SK-N-SH (cell line): Measurements from ENCODE around the gene SCARF2. TPM values are rescaled to one million over a fixed set of nuclear protein-coding genes. Genes with fewer than 3 reads are reported as not detected.

Experiments
- CTCF ChIA-PET: fragments of 300-600, 350-600 bp; formaldehyde crosslinking; extraction: SDS; loops from one replicate; lab custom pipeline; 2021; lab: Yijun Ruan, JAX
- POLR2A ChIA-PET: fragments of 350-600 bp; sonication (Branson Sonifier 250); formaldehyde crosslinking; extraction: SDS; loops from one replicate; lab custom pipeline; 2020; ENCODE audit warnings: antibody characterized with exemption, inconsistent platforms; lab: Yijun Ruan, JAX
- DNase-seq: peaks from one replicate; pipeline ENCODE4 v3.0.0; 2012
- H2AFZ ChIP-seq: fragments of 200-600 bp; sonication (generic); 2 replicates; pipeline ENCODE4 v1.8.1; 2016; ENCODE audit warnings: antibody characterized with exemption, mild to moderate bottlenecking, low read depth
- H3F3A ChIP-seq: fragments of 200-600 bp; sonication (generic); replicated peaks from 2 replicates; pipeline ENCODE3; 2016; ENCODE audit warnings: antibody characterized with exemption, mild to moderate bottlenecking; ENCODE audit not compliant: insufficient read depth
- H3K27ac ChIP-seq, 2 experiments: fragments of 200-500 bp in 1 of 2; fragments of 200-600 bp in 1 of 2; sonication (Bioruptor generic) in 1 of 2; sonication (generic), shearing (Covaris generic) in 1 of 2; 2 replicates each; pipeline versions ENCODE4 v1.5.1 to v1.6.1; 2014 to 2016; ENCODE audit warnings: low read depth in 2 of 2, inconsistent platforms in 1 of 2, low read length in 1 of 2, mild to moderate bottlenecking in 1 of 2, mixed read lengths in 1 of 2
- H3K27me3 ChIP-seq: fragments of 200-600 bp; sonication (generic), shearing (Covaris generic); 2 replicates; pipeline ENCODE4 v1.6.1; 2016; ENCODE audit warnings: mixed run types; ENCODE audit not compliant: insufficient read depth
- H3K36me3 ChIP-seq, 2 experiments: fragments of 200-500 bp in 1 of 2; fragments of 200-600 bp in 1 of 2; sonication (Bioruptor generic) in 1 of 2; sonication (generic) in 1 of 2; replicated peaks in 1 of 2; 2 replicates each; pipeline versions ENCODE3 to v1.5.1; 2014 to 2016; ENCODE audit warnings: low read length in 1 of 2, mild to moderate bottlenecking in 1 of 2; ENCODE audit not compliant: insufficient read depth in 2 of 2, control insufficient read depth in 1 of 2
- H3K4me1 ChIP-seq, 2 experiments: fragments of 200-500 bp in 1 of 2; fragments of 200-600 bp in 1 of 2; sonication (Bioruptor generic) in 1 of 2; sonication (generic), shearing (Covaris generic) in 1 of 2; 2 replicates each; pipeline versions ENCODE4 v1.5.1 to v1.6.1; 2014 to 2016; ENCODE audit warnings: low read depth in 1 of 2, low read length in 1 of 2, mixed run types in 1 of 2; ENCODE audit not compliant: insufficient read depth in 2 of 2, control insufficient read depth in 1 of 2
- H3K4me2 ChIP-seq: fragments of 200-600 bp; sonication (generic), shearing (Covaris generic); 2 replicates; pipeline ENCODE4 v1.6.1; 2017; ENCODE audit warnings: mixed run types
- H3K4me3 ChIP-seq, 2 experiments: fragments of 200-500 bp in 1 of 2; fragments of 200-600 bp in 1 of 2; sonication (Bioruptor generic) in 1 of 2; sonication (generic), shearing (Covaris generic) in 1 of 2; 2 replicates each; pipeline versions ENCODE4 v1.5.1 to v1.8.1; 2014 to 2016; ENCODE audit warnings: low read depth in 2 of 2, inconsistent platforms in 1 of 2, low read length in 1 of 2, mild to moderate bottlenecking in 1 of 2, mixed read lengths in 1 of 2, moderate library complexity in 1 of 2
- H3K79me2 ChIP-seq: fragments of 200-600 bp; sonication (generic); 2 replicates; pipeline ENCODE4 v1.8.1; 2017; ENCODE audit warnings: mild to moderate bottlenecking; ENCODE audit not compliant: insufficient read depth
- H3K9ac ChIP-seq: fragments of 200-600 bp; sonication (generic); 2 replicates; pipeline ENCODE4 v1.6.1; 2017; ENCODE audit warnings: mixed run types
- H3K9me2 ChIP-seq: fragments of 200-600 bp; sonication (generic); 2 replicates; pipeline ENCODE4 v1.6.1; 2017; ENCODE audit warnings: mixed run types
- H3K9me3 ChIP-seq: fragments of 200-600 bp; sonication (generic); 2 replicates; pipeline ENCODE4 v1.6.1; 2017; ENCODE audit warnings: mixed run types, mild to moderate bottlenecking, moderate library complexity
- H4K20me1 ChIP-seq: fragments of 200-600 bp; sonication (generic); 2 replicates; pipeline ENCODE4 v1.6.1; 2017; ENCODE audit warnings: mild to moderate bottlenecking, mixed run types; ENCODE audit not compliant: insufficient read depth
- ELF1 ChIP-seq: IDR thresholded peaks from 2 replicates; pipeline ENCODE4 v1.4.0; 2012
- EP300 ChIP-seq, 2 experiments: IDR thresholded peaks; 2 replicates each; pipeline versions ENCODE4 v1.4.0 to v1.6.1; 2012; ENCODE audit warnings: borderline replicate concordance in 1 of 2, low read depth in 1 of 2, low read length in 1 of 2
- EZH2phosphoT487 ChIP-seq: fragments of 200-600 bp; sonication (generic); IDR thresholded peaks from 2 replicates; pipeline ENCODE4 v1.6.1; 2017; ENCODE audit warnings: low read depth, mixed run types, mild to moderate bottlenecking, antibody characterized with exemption, moderate library complexity, borderline replicate concordance
- FOSL2 ChIP-seq: IDR thresholded peaks from 2 replicates; pipeline ENCODE4 v1.4.0; 2012; ENCODE audit warnings: low read depth, mild to moderate bottlenecking, moderate library complexity, borderline replicate concordance
- GABPA ChIP-seq: IDR thresholded peaks from 2 replicates; pipeline ENCODE4 v1.4.0; 2012; ENCODE audit warnings: low read depth, mild to moderate bottlenecking
- IRF3 ChIP-seq: fragments of 150-350 bp; IDR thresholded peaks from 2 replicates; pipeline ENCODE4 v1.6.1; 2016; ENCODE audit warnings: mild to moderate bottlenecking, low read depth, low read length
- JUND ChIP-seq: IDR thresholded peaks from 2 replicates; pipeline ENCODE4 v1.4.0; 2012
- NFIC ChIP-seq: IDR thresholded peaks from 2 replicates; pipeline ENCODE4 v1.4.0; 2012; ENCODE audit warnings: borderline replicate concordance
- NRF1 ChIP-seq: IDR thresholded peaks from 2 replicates; pipeline ENCODE4 v1.6.1; 2012; ENCODE audit warnings: low read depth, mild to moderate bottlenecking, low read length
- POLR2AphosphoS5 ChIP-seq: IDR thresholded peaks from 2 replicates; pipeline ENCODE4 v1.6.1; 2012; ENCODE audit warnings: low read depth, low read length
- RCOR1 ChIP-seq: fragments of 150-350 bp; IDR thresholded peaks from 2 replicates; pipeline ENCODE4 v1.6.1; 2017; ENCODE audit warnings: antibody characterized with exemption, low read length
- REST ChIP-seq: IDR thresholded peaks from 2 replicates; pipeline ENCODE4 v1.6.1; 2012; ENCODE audit warnings: mild to moderate bottlenecking, low read depth, low read length, moderate library complexity
- SIN3A ChIP-seq: IDR thresholded peaks from 2 replicates; pipeline ENCODE4 v1.6.1; 2012; ENCODE audit warnings: low read depth, mild to moderate bottlenecking, low read length, moderate library complexity, borderline replicate concordance
- WGBS: methylation state at CpG from one replicate; pipeline ENCODE4 v1.1.6; 2017; ENCODE audit warnings: low lambda C conversion rate; 5-methylcytosine and 5-hydroxymethylcytosine counted together
- polyA plus RNA-seq, 3 experiments: library from polyadenylated mRNA; depleted of rRNA; stranded (reverse); fragments of >200 nt; gene quantifications; 2 replicates each; pipeline ENCODE4 v1.2.3, GENCODE V29; 2012
- TF ChIP-seq, protein P1 (sequence below): IDR thresholded peaks from 2 replicates; pipeline ENCODE4 v1.4.0; 2012; ENCODE audit warnings: low read depth, borderline replicate concordance
- TF ChIP-seq, protein P2 (sequence below): IDR thresholded peaks from 2 replicates; pipeline ENCODE4; 2012
- TF ChIP-seq, protein P3 (sequence below): fragments of 150-350 bp; IDR thresholded peaks from 2 replicates; pipeline ENCODE4 v1.6.1; 2017; ENCODE audit warnings: antibody characterized with exemption, low read length, low read depth, borderline replicate concordance

SCARF2 gene
- polyA plus RNA-seq, 1 of the 3 experiments (the other 2 are of a cell fraction): 49.0 TPM

GRCh38 chr22:20442485-20443284 lies 5.1 kb upstream of the SCARF2 start:
- ChIA-PET POLR2A (no interaction called here), CTCF (no interaction called here)
- Histone ChIP-seq H3K9ac (no peak overlapping the region), H3K79me2 (no peaks in the 10 kb centered on the region), H3K9me2 (no peaks in the 10 kb centered on the region), H3K4me2 (no peak overlapping the region), H3F3A (peaks cover 7% of the 10 kb centered on the region), H2AFZ (no peak overlapping the region), H3K27ac (no peak overlapping the region), H4K20me1 (no peaks in the 10 kb centered on the region), H3K27me3 (no peaks in the 10 kb centered on the region), H3K36me3 (peaks cover 7 to 9% of the 10 kb centered on the region in 2 experiments), H3K9me3 (no peaks in the 10 kb centered on the region), H3K4me3 (no peak overlapping the region), H3K4me1 (peaks cover 7 to 12% of the 10 kb centered on the region in 2 experiments; a peak in 2 of 4 replicates)
- DNase-seq: no peak
- WGBS: 84% methylated on average over 7 of the region's 7 CpGs
- TF ChIP-seq EP300 (IDR thresholded peaks at IDR 0.05; ENCODE audit: borderline replicate concordance in 1 of 2, low read depth in 1 of 2, low read length in 1 of 2): no peak
- TF ChIP-seq, protein P1, sequence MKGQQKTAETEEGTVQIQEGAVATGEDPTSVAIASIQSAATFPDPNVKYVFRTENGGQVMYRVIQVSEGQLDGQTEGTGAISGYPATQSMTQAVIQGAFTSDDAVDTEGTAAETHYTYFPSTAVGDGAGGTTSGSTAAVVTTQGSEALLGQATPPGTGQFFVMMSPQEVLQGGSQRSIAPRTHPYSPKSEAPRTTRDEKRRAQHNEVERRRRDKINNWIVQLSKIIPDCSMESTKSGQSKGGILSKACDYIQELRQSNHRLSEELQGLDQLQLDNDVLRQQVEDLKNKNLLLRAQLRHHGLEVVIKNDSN: no peak
- no peak for TF ChIP-seq EZH2phosphoT487
- no peak for TF ChIP-seq RCOR1
- no peak for TF ChIP-seq FOSL2
- TF ChIP-seq SIN3A: no peak

- no peak for DNase-seq
- peaks cover 7 to 12% of the 10 kb centered on the region in 2 experiments; a peak in 2 of 4 replicates for H3K4me1 ChIP-seq
- H3K27me3 ChIP-seq: no peaks in the 10 kb centered on the region
- POLR2A ChIA-PET: no interaction called here
- WGBS: 75% methylated on average over 3 of the region's 21 CpGs
- H3K4me2 ChIP-seq: no peak overlapping the region
- H3K27ac ChIP-seq: no peak overlapping the region
- no peaks in the 10 kb centered on the region for H4K20me1 ChIP-seq
- peaks cover 7 to 9% of the 10 kb centered on the region in 2 experiments for H3K36me3 ChIP-seq
- CTCF ChIA-PET: interaction anchor here (1.0 to 4.2 kb wide), 2 partner anchors 15 to 24 kb away, joined by 6 to 21 read pairs; no protein-coding TSS in a partner anchor
- no peak overlapping the region for H3K9ac ChIP-seq
- H3K9me3 ChIP-seq: no peaks in the 10 kb centered on the region
- H3K79me2 ChIP-seq: peaks cover 6% of the 10 kb centered on the region
- no peak overlapping the region for H2AFZ ChIP-seq
- H3K9me2 ChIP-seq: no peaks in the 10 kb centered on the region
- no peak overlapping the region for H3K4me3 ChIP-seq
- H3F3A ChIP-seq: peaks cover 7% of the 10 kb centered on the region
- TF ChIP-seq SIN3A (no peak), REST (no peak), NRF1 (no peak), EP300 (IDR thresholded peaks at IDR 0.05; ENCODE audit: borderline replicate concordance in 1 of 2, low read depth in 1 of 2, low read length in 1 of 2) (no peak), POLR2AphosphoS5 (no peak), ELF1 (no peak), NFIC (no peak), GABPA (no peak), IRF3 (no peak), JUND (no peak)
- TF ChIP-seq, protein P2, sequence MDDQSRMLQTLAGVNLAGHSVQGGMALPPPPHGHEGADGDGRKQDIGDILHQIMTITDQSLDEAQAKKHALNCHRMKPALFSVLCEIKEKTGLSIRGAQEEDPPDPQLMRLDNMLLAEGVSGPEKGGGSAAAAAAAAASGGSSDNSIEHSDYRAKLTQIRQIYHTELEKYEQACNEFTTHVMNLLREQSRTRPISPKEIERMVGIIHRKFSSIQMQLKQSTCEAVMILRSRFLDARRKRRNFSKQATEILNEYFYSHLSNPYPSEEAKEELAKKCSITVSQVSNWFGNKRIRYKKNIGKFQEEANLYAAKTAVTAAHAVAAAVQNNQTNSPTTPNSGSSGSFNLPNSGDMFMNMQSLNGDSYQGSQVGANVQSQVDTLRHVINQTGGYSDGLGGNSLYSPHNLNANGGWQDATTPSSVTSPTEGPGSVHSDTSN: no peak
- TF ChIP-seq, protein P3, sequence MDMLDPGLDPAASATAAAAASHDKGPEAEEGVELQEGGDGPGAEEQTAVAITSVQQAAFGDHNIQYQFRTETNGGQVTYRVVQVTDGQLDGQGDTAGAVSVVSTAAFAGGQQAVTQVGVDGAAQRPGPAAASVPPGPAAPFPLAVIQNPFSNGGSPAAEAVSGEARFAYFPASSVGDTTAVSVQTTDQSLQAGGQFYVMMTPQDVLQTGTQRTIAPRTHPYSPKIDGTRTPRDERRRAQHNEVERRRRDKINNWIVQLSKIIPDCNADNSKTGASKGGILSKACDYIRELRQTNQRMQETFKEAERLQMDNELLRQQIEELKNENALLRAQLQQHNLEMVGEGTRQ: no peak
These were observed 4.2 kb upstream of the SCARF2 start for GRCh38 chr22:20441631-20442484.
